HepG2 (cell line): Measurements from ENCODE around the gene C2. TPM values are rescaled to one million over a fixed set of nuclear protein-coding genes. Genes with fewer than 3 reads are reported as not detected.

ENCODE experiments used
- ATF7 ChIP-seq, 2 experiments: fragments of 450-650 bp in 1 of 2; sonication (generic) in 1 of 2; formaldehyde crosslinking in 1 of 2; IDR thresholded peaks; 2 replicates each; pipeline versions ENCODE4 v1.4.0 to v1.6.1; 2016 to 2020; ENCODE audit warnings: antibody characterized with exemption in 1 of 2, mild to moderate bottlenecking in 1 of 2, missing genetic modification reagents in 1 of 2
- CBX1 ChIP-seq: IDR thresholded peaks from one replicate; pipeline ENCODE4 v1.6.1; 2016; ENCODE audit warnings: antibody characterized with exemption, low read depth
- DBP ChIP-seq: sonication (generic); formaldehyde crosslinking; IDR thresholded peaks from 2 replicates; pipeline ENCODE4 v1.4.0; 2020; ENCODE audit warnings: missing genetic modification reagents; ENCODE audit errors: not compliant biosample characterization
- HNRNPLL ChIP-seq: fragments of 200-400 bp; formaldehyde crosslinking; IDR thresholded peaks from 2 replicates; pipeline ENCODE4 v1.6.1; 2017; ENCODE audit warnings: mild to moderate bottlenecking, low read depth, low read length; ENCODE audit not compliant: poor library complexity, severe bottlenecking
- KDM1A ChIP-seq: IDR thresholded peaks from 2 replicates; pipeline ENCODE4 v1.6.1; 2016; ENCODE audit warnings: missing compliant biosample characterization
- KDM5B ChIP-seq: sonication (generic); formaldehyde crosslinking; IDR thresholded peaks from 2 replicates; pipeline ENCODE4 v1.4.0; 2020; ENCODE audit warnings: missing genetic modification reagents, mild to moderate bottlenecking, borderline replicate concordance
- NR0B2 ChIP-seq: sonication (generic); formaldehyde crosslinking; IDR thresholded peaks from 2 replicates; pipeline ENCODE4 v1.4.0; 2020; ENCODE audit warnings: mild to moderate bottlenecking, missing genetic modification reagents
- PHF8 ChIP-seq: sonication (generic); formaldehyde crosslinking; IDR thresholded peaks from 2 replicates; pipeline ENCODE4 v1.5.0; 2020; ENCODE audit warnings: missing genetic modification reagents
- RBFOX2 ChIP-seq: fragments of 200-400 bp; formaldehyde crosslinking; IDR thresholded peaks from 2 replicates; pipeline ENCODE4 v1.6.1; 2017; ENCODE audit warnings: low read depth, mild to moderate bottlenecking, low read length
- RCOR2 ChIP-seq: IDR thresholded peaks from 2 replicates; pipeline ENCODE4 v1.6.1; 2016; ENCODE audit warnings: missing biosample characterization, missing genetic modification reagents
- TEAD3 ChIP-seq: optimal IDR thresholded peaks from 2 replicates; pipeline ENCODE3; 2016; ENCODE audit warnings: borderline replicate concordance
- TRAFD1 ChIP-seq: sonication (generic); formaldehyde crosslinking; IDR thresholded peaks from 2 replicates; pipeline ENCODE4 v1.5.1; 2020; ENCODE audit warnings: missing genetic modification reagents, mild to moderate bottlenecking, borderline replicate concordance
- TSC22D2 ChIP-seq: sonication (generic); formaldehyde crosslinking; IDR thresholded peaks from 2 replicates; pipeline ENCODE4 v1.5.1; 2020; ENCODE audit warnings: missing genetic modification reagents, mild to moderate bottlenecking, borderline replicate concordance
- ZNF773 ChIP-seq: sonication (generic); formaldehyde crosslinking; IDR thresholded peaks from 2 replicates; pipeline ENCODE4 v1.4.0; 2020; ENCODE audit warnings: missing genetic modification reagents, borderline replicate concordance
- polyA plus RNA-seq, 8 experiments: library from polyadenylated mRNA; depleted of rRNA in 3 of 8; stranded (reverse) in 7 of 8; unstranded in 1 of 8; fragments of >200 nt; fragmentation: Illumina TruSeq in 4 of 8; extraction: Trizol in 4 of 8; gene quantifications; 2 replicates each; pipeline versions ENCODE4 v1.2.1 to v1.2.3, GENCODE V29; 2011 to 2016; ENCODE audit warnings: low read depth in 4 of 8, missing spikeins in 1 of 8, mixed read lengths in 1 of 8; ENCODE audit not compliant: insufficient read depth in 1 of 8
- total RNA-seq, 5 experiments: library from RNA; depleted of rRNA; stranded (reverse); fragments of >200 nt; fragmentation: Illumina TruSeq; extraction: Trizol; gene quantifications; 2 replicates each; pipeline ENCODE4 v1.2.3, GENCODE V29; 2016; ENCODE audit warnings: low read depth in 1 of 5
- TF ChIP-seq, protein P1 (sequence below): fragments of 450-650 bp; IDR thresholded peaks from 2 replicates; pipeline ENCODE4 v1.6.1; 2016
- TF ChIP-seq, protein P2 (sequence below): sonication (generic); formaldehyde crosslinking; IDR thresholded peaks from 2 replicates; pipeline ENCODE4 v1.4.0; 2020; ENCODE audit warnings: missing genetic modification reagents
- TF ChIP-seq, protein P3 (sequence below): sonication (generic); formaldehyde crosslinking; IDR thresholded peaks from 2 replicates; pipeline ENCODE4 v1.4.0; 2020; ENCODE audit warnings: missing genetic modification reagents

C2 gene
- total and polyA plus RNA-seq, 2 of the 13 experiments (the other 11 are each of a cell fraction or from before 2014, with no cell fraction given) = 165 to 307 TPM

GRCh38 chr6:31971279-31971992, 43.9 kb downstream of the C2 start (continued):
- TF ChIP-seq TRAFD1 (CRISPR knock-in tag) (no peak), DBP (CRISPR knock-in tag) (peak; percentile 4), RCOR2 (CRISPR knock-in tag) (no peak; the same call in 1 of the 2 replicates), NR0B2 (CRISPR knock-in tag) (no peak), CBX1 (no peak), ZNF773 (CRISPR knock-in tag) (0 out of 2 replicates have a peak, but pooled peaks have one; percentile 7), TEAD3 (no peak), KDM1A (CRISPR knock-in tag) (no peak), RBFOX2 (no peak), HNRNPLL (no peak), PHF8 (CRISPR knock-in tag) (no peak), TSC22D2 (CRISPR knock-in tag) (0 out of 2 replicates have a peak, but pooled peaks have one; percentile 20), KDM5B (no peak), ATF7 (IDR thresholded peaks at IDR 0.05) (peak; percentile 100), ATF7 (CRISPR knock-in tag; IDR thresholded peaks at IDR 0.05) (no peak; the same call in 1 of the 2 replicates)
- TF ChIP-seq, protein P1, sequence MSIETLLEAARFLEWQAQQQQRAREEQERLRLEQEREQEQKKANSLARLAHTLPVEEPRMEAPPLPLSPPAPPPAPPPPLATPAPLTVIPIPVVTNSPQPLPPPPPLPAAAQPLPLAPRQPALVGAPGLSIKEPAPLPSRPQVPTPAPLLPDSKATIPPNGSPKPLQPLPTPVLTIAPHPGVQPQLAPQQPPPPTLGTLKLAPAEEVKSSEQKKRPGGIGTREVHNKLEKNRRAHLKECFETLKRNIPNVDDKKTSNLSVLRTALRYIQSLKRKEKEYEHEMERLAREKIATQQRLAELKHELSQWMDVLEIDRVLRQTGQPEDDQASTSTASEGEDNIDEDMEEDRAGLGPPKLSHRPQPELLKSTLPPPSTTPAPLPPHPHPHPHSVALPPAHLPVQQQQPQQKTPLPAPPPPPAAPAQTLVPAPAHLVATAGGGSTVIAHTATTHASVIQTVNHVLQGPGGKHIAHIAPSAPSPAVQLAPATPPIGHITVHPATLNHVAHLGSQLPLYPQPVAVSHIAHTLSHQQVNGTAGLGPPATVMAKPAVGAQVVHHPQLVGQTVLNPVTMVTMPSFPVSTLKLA = no peak
- TF ChIP-seq, protein P2, sequence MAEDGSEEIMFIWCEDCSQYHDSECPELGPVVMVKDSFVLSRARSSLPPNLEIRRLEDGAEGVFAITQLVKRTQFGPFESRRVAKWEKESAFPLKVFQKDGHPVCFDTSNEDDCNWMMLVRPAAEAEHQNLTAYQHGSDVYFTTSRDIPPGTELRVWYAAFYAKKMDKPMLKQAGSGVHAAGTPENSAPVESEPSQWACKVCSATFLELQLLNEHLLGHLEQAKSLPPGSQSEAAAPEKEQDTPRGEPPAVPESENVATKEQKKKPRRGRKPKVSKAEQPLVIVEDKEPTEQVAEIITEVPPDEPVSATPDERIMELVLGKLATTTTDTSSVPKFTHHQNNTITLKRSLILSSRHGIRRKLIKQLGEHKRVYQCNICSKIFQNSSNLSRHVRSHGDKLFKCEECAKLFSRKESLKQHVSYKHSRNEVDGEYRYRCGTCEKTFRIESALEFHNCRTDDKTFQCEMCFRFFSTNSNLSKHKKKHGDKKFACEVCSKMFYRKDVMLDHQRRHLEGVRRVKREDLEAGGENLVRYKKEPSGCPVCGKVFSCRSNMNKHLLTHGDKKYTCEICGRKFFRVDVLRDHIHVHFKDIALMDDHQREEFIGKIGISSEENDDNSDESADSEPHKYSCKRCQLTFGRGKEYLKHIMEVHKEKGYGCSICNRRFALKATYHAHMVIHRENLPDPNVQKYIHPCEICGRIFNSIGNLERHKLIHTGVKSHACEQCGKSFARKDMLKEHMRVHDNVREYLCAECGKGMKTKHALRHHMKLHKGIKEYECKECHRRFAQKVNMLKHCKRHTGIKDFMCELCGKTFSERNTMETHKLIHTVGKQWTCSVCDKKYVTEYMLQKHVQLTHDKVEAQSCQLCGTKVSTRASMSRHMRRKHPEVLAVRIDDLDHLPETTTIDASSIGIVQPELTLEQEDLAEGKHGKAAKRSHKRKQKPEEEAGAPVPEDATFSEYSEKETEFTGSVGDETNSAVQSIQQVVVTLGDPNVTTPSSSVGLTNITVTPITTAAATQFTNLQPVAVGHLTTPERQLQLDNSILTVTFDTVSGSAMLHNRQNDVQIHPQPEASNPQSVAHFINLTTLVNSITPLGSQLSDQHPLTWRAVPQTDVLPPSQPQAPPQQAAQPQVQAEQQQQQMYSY (CRISPR knock-in tag) = no peak
- TF ChIP-seq, protein P3, sequence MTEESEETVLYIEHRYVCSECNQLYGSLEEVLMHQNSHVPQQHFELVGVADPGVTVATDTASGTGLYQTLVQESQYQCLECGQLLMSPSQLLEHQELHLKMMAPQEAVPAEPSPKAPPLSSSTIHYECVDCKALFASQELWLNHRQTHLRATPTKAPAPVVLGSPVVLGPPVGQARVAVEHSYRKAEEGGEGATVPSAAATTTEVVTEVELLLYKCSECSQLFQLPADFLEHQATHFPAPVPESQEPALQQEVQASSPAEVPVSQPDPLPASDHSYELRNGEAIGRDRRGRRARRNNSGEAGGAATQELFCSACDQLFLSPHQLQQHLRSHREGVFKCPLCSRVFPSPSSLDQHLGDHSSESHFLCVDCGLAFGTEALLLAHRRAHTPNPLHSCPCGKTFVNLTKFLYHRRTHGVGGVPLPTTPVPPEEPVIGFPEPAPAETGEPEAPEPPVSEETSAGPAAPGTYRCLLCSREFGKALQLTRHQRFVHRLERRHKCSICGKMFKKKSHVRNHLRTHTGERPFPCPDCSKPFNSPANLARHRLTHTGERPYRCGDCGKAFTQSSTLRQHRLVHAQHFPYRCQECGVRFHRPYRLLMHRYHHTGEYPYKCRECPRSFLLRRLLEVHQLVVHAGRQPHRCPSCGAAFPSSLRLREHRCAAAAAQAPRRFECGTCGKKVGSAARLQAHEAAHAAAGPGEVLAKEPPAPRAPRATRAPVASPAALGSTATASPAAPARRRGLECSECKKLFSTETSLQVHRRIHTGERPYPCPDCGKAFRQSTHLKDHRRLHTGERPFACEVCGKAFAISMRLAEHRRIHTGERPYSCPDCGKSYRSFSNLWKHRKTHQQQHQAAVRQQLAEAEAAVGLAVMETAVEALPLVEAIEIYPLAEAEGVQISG (CRISPR knock-in tag) = no peak
